OCI-LY1 (cell line): ENCODE measurements around the gene CREB3L2.

Experiments
- EZH2 ChIP-seq: fragments of 200-600 bp; sonication (generic), shearing (Covaris generic); IDR thresholded peaks from 2 replicates; pipeline ENCODE4 v1.8.0; 2017; ENCODE audit warnings: borderline replicate concordance, mixed run types, mild to moderate bottlenecking, antibody characterized with exemption, low read length, moderate library complexity, mixed read lengths
- TF ChIP-seq, protein P1 (sequence below): fragments of 200-600 bp; sonication (generic), shearing (Covaris generic); IDR thresholded peaks from 2 replicates; pipeline ENCODE4 v1.5.1; 2017; ENCODE audit warnings: mild to moderate bottlenecking, antibody characterized with exemption, low read length, moderate library complexity, mixed read lengths

DNA sequence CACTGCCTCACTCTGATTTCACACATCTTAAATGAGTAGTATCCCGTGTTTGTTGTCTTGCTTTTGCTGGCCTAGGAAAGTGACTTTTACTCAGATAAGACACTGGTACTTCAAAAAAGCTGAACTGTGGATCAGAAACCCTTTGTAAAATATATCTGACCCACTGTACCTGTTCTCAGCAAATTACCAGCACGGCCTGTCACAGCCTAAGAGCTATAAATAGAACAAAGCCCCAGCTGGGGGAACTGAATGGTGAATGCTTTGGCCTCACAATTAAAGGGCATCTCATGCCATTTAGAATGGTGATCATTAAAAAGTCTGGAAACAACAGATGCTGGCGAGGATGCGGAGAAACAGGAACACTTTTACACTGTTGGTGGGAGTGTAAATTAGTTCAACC lies 76.1 kb downstream of the CREB3L2 start:
- TF ChIP-seq, protein P1, sequence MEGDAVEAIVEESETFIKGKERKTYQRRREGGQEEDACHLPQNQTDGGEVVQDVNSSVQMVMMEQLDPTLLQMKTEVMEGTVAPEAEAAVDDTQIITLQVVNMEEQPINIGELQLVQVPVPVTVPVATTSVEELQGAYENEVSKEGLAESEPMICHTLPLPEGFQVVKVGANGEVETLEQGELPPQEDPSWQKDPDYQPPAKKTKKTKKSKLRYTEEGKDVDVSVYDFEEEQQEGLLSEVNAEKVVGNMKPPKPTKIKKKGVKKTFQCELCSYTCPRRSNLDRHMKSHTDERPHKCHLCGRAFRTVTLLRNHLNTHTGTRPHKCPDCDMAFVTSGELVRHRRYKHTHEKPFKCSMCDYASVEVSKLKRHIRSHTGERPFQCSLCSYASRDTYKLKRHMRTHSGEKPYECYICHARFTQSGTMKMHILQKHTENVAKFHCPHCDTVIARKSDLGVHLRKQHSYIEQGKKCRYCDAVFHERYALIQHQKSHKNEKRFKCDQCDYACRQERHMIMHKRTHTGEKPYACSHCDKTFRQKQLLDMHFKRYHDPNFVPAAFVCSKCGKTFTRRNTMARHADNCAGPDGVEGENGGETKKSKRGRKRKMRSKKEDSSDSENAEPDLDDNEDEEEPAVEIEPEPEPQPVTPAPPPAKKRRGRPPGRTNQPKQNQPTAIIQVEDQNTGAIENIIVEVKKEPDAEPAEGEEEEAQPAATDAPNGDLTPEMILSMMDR = no peak
- TF ChIP-seq EZH2 = no peak
